NOMO-1 (cell line): Measurements from ENCODE around the gene GDPD2.
A peak's percentile ranks its signal among the peaks of the same experiment; 100 is the strongest.
"Not testable (repeated sequence)": the region's sequence is repeated elsewhere in the genome, so short reads cannot be mapped to it uniquely, and the experiment has no call there.

ENCODE experiments used
- DNase-seq, 2 experiments: peaks; one replicate each; lab custom pipeline; 2025; ENCODE audit not compliant: unreplicated experiment in 2 of 2; lab: John Stamatoyannopoulos, UW

Gene GDPD2, protein sequence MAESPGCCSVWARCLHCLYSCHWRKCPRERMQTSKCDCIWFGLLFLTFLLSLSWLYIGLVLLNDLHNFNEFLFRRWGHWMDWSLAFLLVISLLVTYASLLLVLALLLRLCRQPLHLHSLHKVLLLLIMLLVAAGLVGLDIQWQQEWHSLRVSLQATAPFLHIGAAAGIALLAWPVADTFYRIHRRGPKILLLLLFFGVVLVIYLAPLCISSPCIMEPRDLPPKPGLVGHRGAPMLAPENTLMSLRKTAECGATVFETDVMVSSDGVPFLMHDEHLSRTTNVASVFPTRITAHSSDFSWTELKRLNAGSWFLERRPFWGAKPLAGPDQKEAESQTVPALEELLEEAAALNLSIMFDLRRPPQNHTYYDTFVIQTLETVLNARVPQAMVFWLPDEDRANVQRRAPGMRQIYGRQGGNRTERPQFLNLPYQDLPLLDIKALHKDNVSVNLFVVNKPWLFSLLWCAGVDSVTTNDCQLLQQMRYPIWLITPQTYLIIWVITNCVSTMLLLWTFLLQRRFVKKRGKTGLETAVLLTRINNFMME

GRCh38 chrX:70422851-70423341 lies at the start of gene GDPD2:
TSS of gene GDPD2 (plus strand) at chrX:70423314. CDS start at chrX:70424985, 1,671 bp downstream.
- DNase-seq, result no peak

DNA sequence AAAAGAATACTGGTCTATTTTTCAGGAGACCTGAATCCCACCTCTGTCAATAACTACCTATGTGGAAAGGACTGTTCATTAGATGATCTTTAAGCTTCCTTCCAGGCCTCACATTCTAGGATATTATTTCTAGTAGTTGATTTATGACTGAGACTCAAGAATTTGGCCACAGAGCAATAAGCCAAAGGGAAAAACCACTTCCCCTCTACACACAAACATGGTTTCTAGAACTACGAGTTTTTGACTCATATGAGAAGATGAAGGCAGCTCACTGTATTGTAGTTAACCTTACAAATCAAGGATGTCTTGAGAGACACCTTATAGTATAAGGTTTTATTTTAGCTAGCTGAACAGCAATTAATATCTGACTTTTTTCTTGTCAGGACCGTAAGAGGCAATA lies 36.9 kb upstream of the GDPD2 start:
- peak; percentile 10 to 11 for DNase-seq

GRCh38 chrX:70398899-70399298 lies 24.2 kb upstream of the GDPD2 start:
- DNase-seq, result peak; percentile 26 to 67

- DNase-seq, result not testable (repeated sequence)
Observed at GRCh38 chrX:70400181-70400580, 22.9 kb upstream of the GDPD2 start.

GRCh38 chrX:70402721-70403120 lies 20.4 kb upstream of the GDPD2 start:
- no peak for DNase-seq

GRCh38 chrX:70405003-70405402 lies 18.1 kb upstream of the GDPD2 start:
- no peak for DNase-seq

DNA sequence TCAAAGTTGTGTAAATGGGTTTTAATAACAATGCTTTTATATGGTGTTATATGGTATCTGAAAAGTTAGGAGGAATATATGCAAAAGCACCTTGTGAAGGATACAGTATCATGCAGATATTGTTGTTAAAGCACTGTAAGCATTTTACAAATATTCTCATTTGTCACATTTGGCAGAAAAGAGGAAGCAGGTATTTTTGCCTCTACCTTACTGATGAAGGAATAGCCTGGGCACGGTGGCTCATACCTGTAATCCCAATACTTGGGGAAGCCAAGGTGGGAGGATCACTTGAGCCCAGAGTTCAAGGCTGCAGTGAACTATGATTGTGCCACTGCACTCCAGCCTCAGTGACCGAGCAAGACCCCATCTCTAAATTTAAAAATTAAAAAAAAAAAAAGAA lies 12.2 kb upstream of the GDPD2 start:
- no peak for DNase-seq

DNA sequence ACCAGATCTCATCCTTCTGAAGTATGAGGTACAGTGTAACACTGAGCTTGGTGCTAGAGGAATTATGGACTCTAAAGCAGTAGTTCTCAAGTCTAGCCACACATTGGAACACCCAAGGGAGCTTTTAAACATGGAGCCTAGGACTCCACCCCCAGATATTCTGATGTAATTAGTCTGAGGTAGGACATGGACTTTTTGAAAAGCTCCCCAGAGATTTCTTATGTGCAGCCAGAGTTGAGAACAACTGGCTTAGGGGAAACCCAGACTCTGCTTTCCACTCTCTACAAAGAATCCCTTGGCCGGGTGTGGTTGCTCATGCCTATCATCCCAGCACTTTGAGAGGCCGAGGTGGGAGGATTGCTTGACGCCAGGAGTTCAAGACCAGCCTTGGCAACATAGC lies 11.6 kb upstream of the GDPD2 start:
- no peak for DNase-seq

GRCh38 chrX:70421618-70422017 lies 1.5 kb upstream of the GDPD2 start:
- no peak for DNase-seq

DNA sequence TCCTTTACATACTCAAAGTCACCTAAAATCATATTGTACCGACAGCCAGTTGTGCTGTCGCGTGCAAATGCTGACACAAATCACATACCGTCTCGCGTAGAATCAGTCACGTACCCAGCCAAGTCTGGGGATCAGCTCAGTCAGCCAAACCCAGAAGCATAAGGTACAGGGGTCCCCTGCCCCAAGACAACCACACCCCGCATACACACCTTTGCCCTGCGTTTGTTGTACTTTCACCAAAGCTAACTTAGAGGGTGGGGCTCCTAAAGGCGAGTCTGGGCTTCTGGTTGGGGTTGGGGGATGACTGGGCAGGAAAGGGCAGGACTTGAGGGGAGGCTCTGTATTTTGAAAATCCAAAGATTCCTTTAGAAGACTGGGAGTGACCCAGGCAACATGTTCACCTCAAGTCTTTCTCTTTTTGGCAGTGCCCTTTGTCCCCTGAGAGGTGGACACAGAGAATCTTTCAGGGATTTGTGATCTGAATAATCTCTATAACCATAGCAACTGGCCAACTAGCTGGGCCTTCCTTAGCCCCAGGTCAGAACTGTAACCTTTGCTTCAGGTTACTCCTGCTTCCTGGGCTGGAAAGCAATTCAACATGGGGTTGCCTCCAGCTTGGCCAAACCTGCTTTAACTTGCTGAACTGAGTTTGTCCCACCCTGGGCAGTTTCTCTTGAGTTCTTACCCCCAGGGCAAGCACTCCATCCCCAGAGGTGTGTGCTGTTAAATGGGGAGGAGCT lies 992 bp downstream of the GDPD2 start:
- no peak for DNase-seq

GRCh38 chrX:70424801-70425200 lies 1.7 kb downstream of the GDPD2 start:
- no peak for DNase-seq

DNA sequence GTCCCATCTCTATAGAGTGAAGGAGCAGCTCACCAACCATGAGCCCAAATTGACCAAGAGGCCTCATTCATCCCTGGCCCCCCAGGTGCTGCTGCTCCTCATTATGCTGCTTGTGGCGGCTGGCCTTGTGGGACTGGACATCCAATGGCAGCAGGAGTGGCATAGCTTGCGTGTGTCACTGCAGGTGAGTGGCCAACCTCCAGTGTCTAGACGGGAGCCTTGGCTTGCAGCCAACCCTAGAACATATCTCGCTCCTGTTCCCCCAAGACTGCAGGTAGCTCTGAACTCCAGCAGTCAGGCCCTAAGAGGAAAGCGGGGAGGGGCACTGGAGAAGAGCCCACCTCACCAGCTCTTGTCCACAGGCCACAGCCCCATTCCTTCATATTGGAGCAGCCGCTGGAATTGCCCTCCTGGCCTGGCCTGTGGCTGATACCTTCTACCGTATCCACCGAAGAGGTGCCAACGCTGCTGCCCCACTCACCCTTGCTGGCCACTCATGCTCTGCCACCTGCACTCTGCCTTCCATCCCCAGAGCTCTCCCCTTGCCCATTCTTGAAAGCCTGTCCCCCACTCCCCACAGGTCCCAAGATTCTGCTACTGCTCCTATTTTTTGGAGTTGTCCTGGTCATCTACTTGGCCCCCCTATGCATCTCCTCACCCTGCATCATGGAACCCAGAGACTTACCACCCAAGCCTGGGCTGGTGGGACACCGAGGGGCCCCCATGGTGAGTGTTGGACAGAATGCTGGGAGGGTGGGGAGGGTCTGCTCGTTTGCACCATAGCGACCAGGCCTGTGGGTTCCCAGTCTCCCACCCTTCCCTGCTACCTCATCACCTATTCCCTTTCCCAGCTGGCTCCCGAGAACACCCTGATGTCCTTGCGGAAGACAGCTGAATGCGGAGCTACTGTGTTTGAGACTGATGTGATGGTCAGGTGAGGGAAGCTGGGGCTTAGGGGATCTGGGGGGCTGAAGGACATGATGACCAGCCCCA lies 3.5 kb downstream of the GDPD2 start:
- DNase-seq, result no peak

GRCh38 chrX:70427365-70427764 lies 4.3 kb downstream of the GDPD2 start:
- DNase-seq, result no peak

- DNase-seq, result no peak
Observed at GRCh38 chrX:70429759-70430158, 6.6 kb downstream of the GDPD2 start.

DNA sequence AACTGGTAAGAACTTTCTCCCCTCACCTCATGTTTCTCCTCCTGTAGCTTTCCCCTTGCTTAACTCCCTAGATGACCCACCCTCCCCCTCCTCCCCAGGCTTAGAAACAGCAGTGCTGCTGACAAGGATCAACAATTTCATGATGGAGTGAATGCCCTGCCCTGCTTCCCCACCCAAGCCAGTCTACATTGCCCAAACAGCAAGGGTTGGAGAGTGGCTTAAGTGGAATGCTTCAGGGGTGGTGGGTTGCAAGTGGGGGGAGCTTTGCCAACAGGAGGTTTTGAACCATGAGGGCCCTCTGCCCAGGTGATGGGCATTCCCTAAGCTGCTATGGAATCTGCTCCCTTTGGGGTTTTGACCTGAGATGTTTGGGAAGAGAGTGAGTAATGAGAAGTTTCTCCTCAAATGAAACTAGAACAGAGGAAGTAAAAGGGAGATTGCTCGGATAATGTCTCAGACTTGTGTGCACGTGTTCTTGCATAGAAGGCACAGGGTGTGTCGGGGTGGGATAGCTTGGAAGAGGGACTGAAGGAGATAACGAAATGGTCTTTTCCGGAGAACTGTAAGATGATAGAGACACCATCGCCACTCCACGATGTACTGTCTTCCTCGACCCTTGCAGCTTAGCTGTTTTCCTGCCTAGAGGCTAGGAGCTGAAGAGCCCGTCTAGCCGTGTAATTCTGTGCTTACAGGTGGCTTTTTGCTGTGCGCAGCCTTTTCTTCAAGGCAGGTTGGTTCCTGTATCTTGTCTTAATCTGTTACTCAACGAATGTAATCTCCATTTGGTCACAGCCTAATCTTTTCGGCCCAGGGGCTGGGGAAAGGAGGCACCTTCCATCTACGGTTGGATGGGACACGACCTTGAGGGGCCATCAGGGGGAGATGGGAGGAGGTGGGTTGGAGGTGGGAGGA lies 10.1 kb downstream of the GDPD2 start:
- DNase-seq, result peak in 1 of 2 experiments; percentile 23

GRCh38 chrX:70433848-70434351 lies 10.8 kb downstream of the GDPD2 start:
- DNase-seq, result peak; percentile 52 to 61

- peak; percentile 53 to 65 for DNase-seq
Observed at GRCh38 chrX:70434352-70434866, 11.3 kb downstream of the GDPD2 start.

DNA sequence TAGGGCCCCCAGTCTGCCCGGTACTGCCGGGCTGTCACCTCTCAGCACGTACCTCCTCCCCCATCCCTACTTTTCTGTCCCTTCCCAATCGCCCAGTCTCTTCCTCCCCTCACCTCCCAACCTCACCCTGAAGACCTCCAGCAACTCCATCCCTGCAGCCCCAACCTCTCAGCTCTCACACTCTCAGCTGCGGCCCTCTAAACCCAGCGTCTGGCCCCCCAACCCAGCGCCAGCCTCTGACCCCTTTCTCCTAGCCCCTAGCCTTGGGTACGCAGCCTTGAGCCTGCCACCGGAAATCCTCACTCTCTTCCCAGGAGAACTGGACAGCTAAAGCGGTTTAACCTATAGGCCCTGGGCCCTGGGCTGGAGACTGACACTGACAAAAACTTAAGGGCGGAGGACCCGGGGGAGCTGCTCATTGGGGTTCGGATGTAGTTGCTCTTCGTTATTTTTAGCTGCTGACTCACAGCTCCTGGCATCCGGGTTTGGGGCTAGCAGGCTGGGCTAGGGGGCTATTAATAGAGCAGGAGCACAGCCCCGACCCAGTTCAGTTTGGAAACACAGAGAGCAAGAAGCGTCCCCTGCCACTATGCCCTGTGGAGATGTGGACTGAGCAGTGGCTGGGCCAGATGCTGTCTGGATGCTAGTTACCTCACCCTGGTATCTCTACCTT lies 11.9 kb downstream of the GDPD2 start:
- no peak for DNase-seq
